GM12878 (cell line): ENCODE data around the gene PSIP1. TPM values are rescaled to one million over a fixed set of nuclear protein-coding genes. Genes with fewer than 3 reads are reported as not detected.

Experiments used
- ATAC-seq: fragments of 200-7000 bp; cut with Tn5 transposase; 3 replicates; pipeline ENCODE4 v1.9.1; 2020; ENCODE audit warnings: mild to moderate bottlenecking, moderate library complexity
- BruUV-seq: library from RNA; stranded (reverse); fragments of 400-500 nt; replicated peaks from 2 replicates; lab custom pipeline; 2021; lab: Mats Ljungman, UMichigan
- CTCF ChIA-PET: fragments of 300-600 bp; sonication (Branson Sonifier 250); formaldehyde crosslinking; extraction: SDS; loops from one replicate; lab custom pipeline; 2021; ENCODE audit warnings: inconsistent platforms; lab: Yijun Ruan, JAX
- POLR2A ChIA-PET: fragments of 350-600 bp; formaldehyde crosslinking; extraction: SDS; loops from one replicate; lab custom pipeline; 2021; ENCODE audit warnings: inconsistent platforms; lab: Charles Lee
- RAD21 ChIA-PET: fragments of 300-600 bp; sonication (Branson Sonifier 250); formaldehyde crosslinking; loops from one replicate; lab custom pipeline; 2023; ENCODE audit warnings: antibody characterized with exemption; ENCODE audit not compliant: unreplicated experiment; lab: Charles Lee
- SMC1A ChIA-PET: fragments of 300-600 bp; sonication (Branson Sonifier 250); formaldehyde crosslinking; loops from one replicate; lab custom pipeline; 2023; ENCODE audit not compliant: unreplicated experiment, uncharacterized antibody; lab: Charles Lee
- DNase-seq: peaks from one replicate; pipeline ENCODE4 v3.0.0-alpha.2; 2011; ENCODE audit warnings: low read depth, low spot score
- FAIRE-seq: peaks from 3 replicates; lab custom pipeline; 2011; peaks lifted over from hg19 to GRCh38; lab: Jason Lieb, UNC
- H2AFZ ChIP-seq: 2 replicates; pipeline ENCODE4 v1.6.0; 2011; ENCODE audit warnings: low read depth, low read length, control low read depth; ENCODE audit not compliant: control insufficient read depth
- H3K27ac ChIP-seq: 2 replicates; pipeline ENCODE4 v1.5.1; 2011; ENCODE audit warnings: control low read depth; ENCODE audit not compliant: control insufficient read depth, insufficient read depth
- H3K27me3 ChIP-seq, 2 experiments: replicated peaks in 1 of 2; 2 replicates each; pipeline versions ENCODE4 v1.6.0 to v1.6.1; 2011; ENCODE audit warnings: low read length in 1 of 2; ENCODE audit not compliant: control insufficient read depth in 2 of 2, insufficient read depth in 2 of 2
- H3K36me3 ChIP-seq, 2 experiments: 2 replicates each; pipeline ENCODE4 v1.5.1; 2011; ENCODE audit warnings: low read length in 1 of 2; ENCODE audit not compliant: control insufficient read depth in 2 of 2, insufficient read depth in 2 of 2
- H3K4me1 ChIP-seq: 2 replicates; pipeline ENCODE4 v1.6.1; 2011; ENCODE audit warnings: mild to moderate bottlenecking, low read length, moderate library complexity, mixed read lengths; ENCODE audit not compliant: control insufficient read depth, insufficient read depth
- H3K4me2 ChIP-seq: 2 replicates; pipeline ENCODE4 v1.6.0; 2011; ENCODE audit warnings: control low read depth; ENCODE audit not compliant: control insufficient read depth, insufficient read depth
- H3K4me3 ChIP-seq: fragments of 200-600 bp; sonication (generic); 2 replicates; pipeline ENCODE4 v1.5.1; 2016
- H3K79me2 ChIP-seq: 2 replicates; pipeline ENCODE4 v1.6.0; 2011; ENCODE audit warnings: low read length; ENCODE audit not compliant: control insufficient read depth, insufficient read depth
- H3K9ac ChIP-seq: 2 replicates; pipeline ENCODE4 v1.8.0; 2011; ENCODE audit warnings: low read length, control low read depth, mixed read lengths; ENCODE audit not compliant: control insufficient read depth, insufficient read depth
- H3K9me3 ChIP-seq: replicated peaks from 3 replicates; pipeline ENCODE4 v1.5.1; 2011; ENCODE audit warnings: mild to moderate bottlenecking, low read length; ENCODE audit not compliant: control insufficient read depth, insufficient read depth
- H4K20me1 ChIP-seq: 2 replicates; pipeline ENCODE4 v1.6.0; 2011; ENCODE audit not compliant: control insufficient read depth, insufficient read depth
- BCLAF1 ChIP-seq: fragments of 450-650 bp; IDR thresholded peaks from 2 replicates; pipeline ENCODE4 v1.6.1; 2017; ENCODE audit warnings: antibody characterized with exemption, mild to moderate bottlenecking, moderate library complexity
- EED ChIP-seq: sonication (generic); IDR thresholded peaks from 2 replicates; pipeline ENCODE4 v1.6.1; 2016; ENCODE audit warnings: antibody characterized with exemption, low read depth
- EP300 ChIP-seq, 2 experiments: fragments of 150-350 bp in 1 of 2; IDR thresholded peaks; 2 replicates each; pipeline ENCODE4 v1.6.1; 2011 to 2012; ENCODE audit warnings: low read depth in 2 of 2, low read length in 2 of 2, borderline replicate concordance in 1 of 2, improper control_type of control experiment in 1 of 2, inconsistent platforms in 1 of 2; ENCODE audit not compliant: control insufficient read depth in 1 of 2
- ESRRA ChIP-seq: IDR thresholded peaks from 2 replicates; pipeline ENCODE4 v1.6.1; 2012; ENCODE audit warnings: mild to moderate bottlenecking, low read length, improper control_type of control experiment
- HDGF ChIP-seq: fragments of 450-650 bp; IDR thresholded peaks from 2 replicates; pipeline ENCODE4 v1.6.1; 2016; ENCODE audit warnings: antibody characterized with exemption
- IKZF2 ChIP-seq, 2 experiments: fragments of 450-650 bp; IDR thresholded peaks; 2 replicates each; pipeline ENCODE4 v1.6.1; 2017; ENCODE audit warnings: mild to moderate bottlenecking in 2 of 2, moderate library complexity in 2 of 2
- POLR2A ChIP-seq: IDR thresholded peaks from 2 replicates; pipeline ENCODE4 v1.6.1; 2011; ENCODE audit warnings: low read depth, mild to moderate bottlenecking, low read length
- POLR2AphosphoS5 ChIP-seq: IDR thresholded peaks from 2 replicates; pipeline ENCODE4 v1.6.1; 2011; ENCODE audit warnings: mild to moderate bottlenecking, low read length, inconsistent platforms
- RFX5 ChIP-seq: IDR thresholded peaks from 2 replicates; pipeline ENCODE4 v1.6.1; 2011; ENCODE audit warnings: low read depth, low read length, improper control_type of control experiment
- SP1 ChIP-seq: IDR thresholded peaks from one replicate; pipeline ENCODE4 v1.6.1; 2011; ENCODE audit warnings: low read depth, low read length
- SPI1 ChIP-seq: IDR thresholded peaks from 2 replicates; pipeline ENCODE4 v1.6.1; 2011; ENCODE audit warnings: low read depth, mild to moderate bottlenecking, low read length, moderate library complexity, borderline replicate concordance; ENCODE audit not compliant: insufficient read depth
- SREBF2 ChIP-seq: IDR thresholded peaks from 2 replicates; pipeline ENCODE4 v1.6.1; 2012; ENCODE audit warnings: mild to moderate bottlenecking, low read length
- TCF12 ChIP-seq: IDR thresholded peaks from 2 replicates; pipeline ENCODE4 v1.6.1; 2011; ENCODE audit warnings: low read depth, mild to moderate bottlenecking, low read length
- YBX1 ChIP-seq: fragments of 450-650 bp; IDR thresholded peaks from 2 replicates; pipeline ENCODE4 v1.6.1; 2016; ENCODE audit warnings: antibody characterized with exemption
- WGBS: methylation state at CpG from one replicate; pipeline ENCODE4 v1.1.6; 2016; ENCODE audit warnings: low lambda C conversion rate; ENCODE audit not compliant: insufficient replicate concordance, insufficient coverage; ENCODE audit errors: missing lambda C conversion rate; 5-methylcytosine and 5-hydroxymethylcytosine counted together
- in situ Hi-C: fragments of 300-500 bp; cut with MboI; formaldehyde crosslinking; loops from 9 replicates; pipeline ENCODE4 v1.14.3; 2018; ENCODE audit warnings: mixed read lengths
- intact Hi-C: fragments of 100-400 bp; cut with micrococcal nuclease; formaldehyde crosslinking; loops from one replicate; pipeline ENCODE4 v1.14.2; 2022; ENCODE audit not compliant: unreplicated experiment
- polyA plus RNA-seq, 11 experiments: library from polyadenylated mRNA; depleted of rRNA in 4 of 11; unstranded in 6 of 11; stranded (reverse) in 5 of 11; fragments of >200 nt; fragmentation: Nextera tagmentation in 4 of 11; fragmentation: Illumina TruSeq in 1 of 11; extraction: Ambion mirVana in 4 of 11; extraction: Trizol in 1 of 11; gene quantifications; 1 replicate in 1 of 11; 2 replicates in 10 of 11; pipeline versions ENCODE4 v1.2.1 to v1.2.3, GENCODE V29; 2011 to 2016; ENCODE audit warnings: inconsistent platforms in 2 of 11, missing spikeins in 2 of 11, low read depth in 1 of 11
- total RNA-seq, 4 experiments: library from RNA; depleted of rRNA in 3 of 4; stranded (reverse); fragments of >200 nt in 3 of 4; fragmentation: Illumina TruSeq in 1 of 4; extraction: Trizol in 1 of 4; gene quantifications; 2 replicates each; pipeline versions ENCODE4 v1.2.1 to v1.2.3, GENCODE V29; 2013 to 2021
- TF ChIP-seq, protein P1 (sequence below): IDR thresholded peaks from 2 replicates; pipeline ENCODE4 v1.6.1; 2011; ENCODE audit warnings: borderline replicate concordance, low read depth, mild to moderate bottlenecking, moderate library complexity, mixed read lengths, low read length; ENCODE audit not compliant: insufficient read depth; ENCODE audit errors: extremely low read length
- TF ChIP-seq, protein P2 (sequence below): IDR thresholded peaks from 2 replicates; pipeline ENCODE4 v1.6.1; 2012; ENCODE audit warnings: low read depth, low read length, improper control_type of control experiment
- TF ChIP-seq, protein P3 (sequence below): IDR thresholded peaks from 2 replicates; pipeline ENCODE4 v1.6.1; 2011; ENCODE audit warnings: mild to moderate bottlenecking, low read depth, low read length, moderate library complexity; ENCODE audit not compliant: insufficient replicate concordance

PSIP1 gene
- total and polyA plus RNA-seq, 10 of the 15 experiments (the other 5 are each of a cell fraction or from before 2014, with no cell fraction given), result 75.5 to 299 (median 173) TPM

DNA sequence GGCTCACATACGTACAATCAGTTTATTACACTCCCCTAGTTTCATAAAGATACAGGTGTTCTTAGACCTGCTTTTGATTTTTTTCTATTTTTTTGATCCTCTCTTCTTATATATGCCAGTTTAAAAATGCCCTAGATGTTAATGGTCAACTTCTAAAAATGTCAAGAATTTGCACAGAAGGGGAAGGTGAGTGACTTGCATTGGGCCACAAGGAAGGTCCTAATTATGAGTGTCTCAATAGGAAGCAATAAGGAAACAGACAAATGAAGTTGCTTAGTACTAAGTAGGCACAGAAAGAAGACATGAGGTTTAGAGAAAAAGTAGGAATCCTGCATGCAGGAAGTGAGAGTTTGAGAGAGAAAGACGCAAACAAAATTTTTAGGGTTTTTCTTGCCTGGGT is 38.8 kb upstream of the PSIP1 start:
- SMC1A ChIA-PET, result interaction anchor here (0.8 to 2.0 kb wide), 3 partner anchors 12 to 692 kb away, joined by 3 to 11 read pairs (median 3); no protein-coding TSS in a partner anchor
- H3K4me2 ChIP-seq, result no peak overlapping the region
- H2AFZ ChIP-seq, result no peak overlapping the region
- in situ Hi-C loops, result no loop called here
- H3K79me2 ChIP-seq, result no peaks in the 10 kb centered on the region
- RAD21 ChIA-PET, result no interaction called here
- DNase-seq (no peak), ATAC-seq (no peak), FAIRE-seq (no peak)
- TF ChIP-seq YBX1 (no peak), POLR2A (no peak), SREBF2 (no peak), SPI1 (no peak), ESRRA (no peak), TCF12 (no peak), SP1 (no peak), EP300 (IDR thresholded peaks at IDR 0.05; ENCODE audit: borderline replicate concordance in 1 of 2, control insufficient read depth in 1 of 2, low read depth in 2 of 2, low read length in 2 of 2) (no peak), RFX5 (no peak), HDGF (no peak), EED (no peak), POLR2AphosphoS5 (no peak), BCLAF1 (no peak), IKZF2 (IDR thresholded peaks at IDR 0.05) (no peak)
- TF ChIP-seq, protein P1, sequence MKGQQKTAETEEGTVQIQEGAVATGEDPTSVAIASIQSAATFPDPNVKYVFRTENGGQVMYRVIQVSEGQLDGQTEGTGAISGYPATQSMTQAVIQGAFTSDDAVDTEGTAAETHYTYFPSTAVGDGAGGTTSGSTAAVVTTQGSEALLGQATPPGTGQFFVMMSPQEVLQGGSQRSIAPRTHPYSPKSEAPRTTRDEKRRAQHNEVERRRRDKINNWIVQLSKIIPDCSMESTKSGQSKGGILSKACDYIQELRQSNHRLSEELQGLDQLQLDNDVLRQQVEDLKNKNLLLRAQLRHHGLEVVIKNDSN, result no peak
- TF ChIP-seq, protein P2, sequence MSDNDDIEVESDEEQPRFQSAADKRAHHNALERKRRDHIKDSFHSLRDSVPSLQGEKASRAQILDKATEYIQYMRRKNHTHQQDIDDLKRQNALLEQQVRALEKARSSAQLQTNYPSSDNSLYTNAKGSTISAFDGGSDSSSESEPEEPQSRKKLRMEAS, result no peak
- TF ChIP-seq, protein P3, sequence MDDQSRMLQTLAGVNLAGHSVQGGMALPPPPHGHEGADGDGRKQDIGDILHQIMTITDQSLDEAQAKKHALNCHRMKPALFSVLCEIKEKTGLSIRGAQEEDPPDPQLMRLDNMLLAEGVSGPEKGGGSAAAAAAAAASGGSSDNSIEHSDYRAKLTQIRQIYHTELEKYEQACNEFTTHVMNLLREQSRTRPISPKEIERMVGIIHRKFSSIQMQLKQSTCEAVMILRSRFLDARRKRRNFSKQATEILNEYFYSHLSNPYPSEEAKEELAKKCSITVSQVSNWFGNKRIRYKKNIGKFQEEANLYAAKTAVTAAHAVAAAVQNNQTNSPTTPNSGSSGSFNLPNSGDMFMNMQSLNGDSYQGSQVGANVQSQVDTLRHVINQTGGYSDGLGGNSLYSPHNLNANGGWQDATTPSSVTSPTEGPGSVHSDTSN, result no peak
- H3K9ac ChIP-seq, result no peak overlapping the region
- no peaks in the 10 kb centered on the region for H4K20me1 ChIP-seq
- CTCF ChIA-PET, result no interaction called here
- H3K27me3 ChIP-seq, result no peaks in the 10 kb centered on the region
- peaks cover 8% of the 10 kb centered on the region for H3K4me1 ChIP-seq
- no peak overlapping the region for H3K4me3 ChIP-seq
- no TSS peak for BruUV-seq
- H3K9me3 ChIP-seq, result no peaks in the 10 kb centered on the region
- no peaks in the 10 kb centered on the region for H3K36me3 ChIP-seq
- WGBS, result 95% methylated on average over 2 of the region's 2 CpGs
- intact Hi-C loops, result loop anchor here (5.0 kb wide), 1 partner anchor 58 kb away; no protein-coding TSS in a partner anchor
- POLR2A ChIA-PET, result no interaction called here
- H3K27ac ChIP-seq, result no peak overlapping the region
